ENCODE results near the gene STARD7. TPM values are rescaled to one million over a fixed set of nuclear protein-coding genes. Genes with fewer than 3 reads are reported as not detected.

Gene STARD7, protein sequence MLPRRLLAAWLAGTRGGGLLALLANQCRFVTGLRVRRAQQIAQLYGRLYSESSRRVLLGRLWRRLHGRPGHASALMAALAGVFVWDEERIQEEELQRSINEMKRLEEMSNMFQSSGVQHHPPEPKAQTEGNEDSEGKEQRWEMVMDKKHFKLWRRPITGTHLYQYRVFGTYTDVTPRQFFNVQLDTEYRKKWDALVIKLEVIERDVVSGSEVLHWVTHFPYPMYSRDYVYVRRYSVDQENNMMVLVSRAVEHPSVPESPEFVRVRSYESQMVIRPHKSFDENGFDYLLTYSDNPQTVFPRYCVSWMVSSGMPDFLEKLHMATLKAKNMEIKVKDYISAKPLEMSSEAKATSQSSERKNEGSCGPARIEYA
- total RNA-seq: 100 to 1,000 TPM; 237 to 341 TPM

DNA sequence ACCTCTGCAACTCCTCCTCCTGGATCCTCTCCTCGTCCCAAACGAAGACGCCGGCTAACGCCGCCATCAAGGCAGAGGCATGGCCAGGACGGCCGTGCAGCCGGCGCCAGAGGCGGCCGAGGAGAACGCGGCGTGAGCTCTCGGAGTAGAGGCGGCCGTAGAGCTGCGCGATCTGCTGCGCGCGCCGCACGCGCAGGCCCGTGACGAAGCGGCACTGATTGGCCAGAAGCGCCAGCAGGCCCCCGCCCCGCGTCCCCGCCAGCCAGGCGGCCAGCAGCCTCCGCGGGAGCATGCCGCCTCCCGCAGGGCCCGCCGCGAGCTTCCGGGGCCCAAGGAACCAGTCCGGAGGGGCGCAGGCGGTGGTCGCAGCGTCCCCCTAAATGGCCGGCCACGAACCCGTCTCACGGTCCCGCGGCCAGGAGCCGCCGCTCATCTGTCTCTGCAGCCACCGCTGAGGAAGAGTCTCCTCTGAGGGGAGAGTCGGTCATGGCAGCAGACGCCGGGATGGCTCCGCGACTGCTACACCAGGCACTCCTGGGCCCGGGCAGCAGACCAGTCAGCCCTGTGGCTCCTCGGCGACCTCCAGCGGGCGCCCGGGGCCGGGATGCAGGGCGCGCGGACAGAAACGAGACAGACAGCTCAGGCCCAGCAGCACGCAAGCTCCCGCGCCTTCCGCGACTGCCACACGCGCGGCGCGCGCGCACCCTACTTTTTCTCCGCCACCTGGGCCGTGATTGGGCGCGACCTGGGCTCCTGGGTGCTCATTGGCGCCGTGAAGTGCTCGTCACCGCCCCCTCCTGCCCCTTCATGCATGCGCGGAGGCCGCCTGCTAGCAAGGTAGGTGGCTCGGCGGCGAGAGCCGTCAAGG lies at the start of gene STARD7:
Gene STARD7 (minus strand): TSS at position 685 of the 868 bp plus-strand sequence. CDS start 393 bp downstream, at position 292.

DNA sequence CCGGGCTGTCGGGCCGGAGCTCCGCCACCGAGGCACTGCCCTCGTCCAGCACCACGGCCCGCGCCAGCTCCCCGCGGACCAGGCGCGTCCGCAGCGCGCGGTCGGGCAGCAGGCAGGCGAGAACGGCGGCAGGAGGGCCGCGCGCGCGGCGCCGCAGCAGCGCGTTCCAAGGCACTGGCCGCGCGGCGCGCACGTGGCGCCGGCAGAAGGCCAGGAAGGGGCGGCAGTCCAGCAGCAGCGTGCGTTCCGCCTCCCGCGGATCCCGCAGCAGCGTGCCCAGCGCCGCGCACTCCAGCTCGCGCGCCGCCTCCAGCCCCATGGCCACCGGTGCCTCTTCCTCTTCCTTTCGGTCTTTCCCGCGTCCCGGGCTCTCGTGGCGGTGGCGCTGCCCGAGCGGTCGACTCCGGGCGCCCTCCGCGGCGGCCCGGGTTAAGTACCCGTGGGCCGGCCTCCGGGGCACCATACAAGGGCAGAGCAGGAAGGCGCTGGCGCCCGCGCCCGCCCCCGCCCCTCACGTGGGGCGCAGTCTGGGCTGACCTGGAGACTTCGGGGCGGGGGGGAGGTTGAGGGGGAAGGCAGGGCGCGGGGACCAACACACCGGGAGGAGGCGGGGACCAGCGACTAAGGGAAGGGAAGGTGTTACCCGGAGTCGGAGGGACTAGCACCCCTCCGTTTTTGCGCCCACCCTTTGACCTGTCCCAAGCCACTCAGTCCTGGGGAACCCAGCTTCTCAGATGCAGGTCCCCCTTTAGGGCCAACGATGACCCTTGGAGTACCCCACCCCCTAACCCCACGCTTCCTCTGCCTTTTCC lies 63.4 kb downstream of the STARD7 start, which contains the start of gene DUSP2:
Gene DUSP2 (minus strand): TSS at position 405 of the 812 bp plus-strand sequence. CDS start 86 bp downstream, at position 319.

DNA sequence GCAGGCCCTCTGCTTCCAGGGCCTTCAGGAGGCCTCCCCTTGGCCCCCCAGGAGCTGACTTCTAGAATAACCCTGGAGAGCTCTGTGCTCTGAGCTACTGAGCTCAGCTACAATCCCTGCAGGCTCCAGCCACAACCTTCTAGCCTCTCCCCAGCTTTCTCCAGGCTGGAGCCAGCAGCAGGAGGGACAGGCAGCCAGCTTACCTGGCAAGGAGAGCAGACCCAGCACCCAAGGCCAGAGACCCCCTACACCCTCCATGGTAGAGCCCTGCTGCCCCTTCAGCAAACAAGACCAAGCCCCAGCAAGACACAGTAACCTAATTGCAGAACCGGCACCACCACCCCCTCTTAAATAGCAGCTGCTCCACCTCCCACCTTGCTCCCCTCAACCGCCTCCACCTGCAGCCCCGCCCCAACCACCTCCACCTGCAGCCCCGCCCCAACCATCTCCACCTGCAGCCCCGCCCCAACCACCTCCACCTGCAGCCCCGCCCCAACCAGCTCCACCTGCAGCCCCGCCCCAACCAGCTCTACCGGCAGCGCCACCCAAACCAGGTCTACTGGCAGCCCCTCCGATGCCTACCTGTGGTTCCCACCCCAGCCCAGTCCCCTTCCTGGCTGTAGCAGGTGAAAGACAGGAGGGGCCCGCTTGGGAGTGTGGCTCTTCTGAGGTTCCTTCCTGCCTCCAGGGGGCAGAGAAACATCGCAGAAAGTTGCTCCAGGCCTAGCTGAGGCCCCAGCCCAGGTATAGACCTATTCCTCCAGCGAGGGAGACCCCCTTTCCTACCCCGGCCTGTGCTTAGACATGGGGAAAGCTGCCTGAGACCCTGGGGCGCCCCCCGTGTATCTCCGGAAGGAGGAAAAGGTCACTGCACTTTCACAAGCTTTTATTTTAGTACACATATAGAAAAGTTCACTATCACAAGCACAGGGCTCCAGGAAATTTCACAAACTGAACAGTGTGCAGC lies 70.2 kb downstream of the STARD7 start, which contains the start of gene ASTL:
Gene ASTL (minus strand): TSS at position 324 of the 967 bp plus-strand sequence. CDS start 66 bp downstream, at position 258.

Other genes starting within 250 kb of the STARD7 start
- gene ANKRD36C, start 217.0 kb downstream of the STARD7 start, total RNA-seq: 10 to 100 TPM; 28.3 to 39.9 TPM
- 1 to 10 TPM in 1 of 2 donors, under 1 TPM in 1; under 0.01 to 4.5 TPM for gene GPAT2, start 173.9 kb downstream of the STARD7 start, total RNA-seq
- under 1 TPM in 1 of 2 donors, not detected in 1; under 0.01 TPM for gene ADRA2B, start 92.3 kb downstream of the STARD7 start, total RNA-seq
- not detected for gene ASTL, start 70.3 kb downstream of the STARD7 start, total RNA-seq
- 1 to 10 TPM; 1.0 to 1.7 TPM for gene DUSP2, start 63.4 kb downstream of the STARD7 start, total RNA-seq
- gene TMEM127, start 57.2 kb upstream of the STARD7 start, total RNA-seq: 10 to 100 TPM; 25.0 to 34.4 TPM
- 100 to 1,000 TPM; 127 to 141 TPM for gene CIAO1, start 57.4 kb upstream of the STARD7 start, total RNA-seq
- 10 to 100 TPM; 35.4 to 62.9 TPM for gene SNRNP200, start 96.7 kb upstream of the STARD7 start, total RNA-seq
- gene ITPRIPL1, start 116.5 kb upstream of the STARD7 start, total RNA-seq: 10 to 100 TPM in 1 of 2 donors, under 1 TPM in 1; under 0.01 to 12.0 TPM
- 10 to 100 TPM; 17.6 to 34.0 TPM for gene NCAPH, start 126.9 kb upstream of the STARD7 start, total RNA-seq